GM04503 (cell line): ENCODE measurements around the gene IGSF23.
"Not testable (repeated sequence)": the region's sequence is repeated elsewhere in the genome, so short reads cannot be mapped to it uniquely, and the experiment has no call there.

Experiments used
- DNase-seq: peaks from one replicate; pipeline ENCODE4 v3.0.0-alpha.2; 2012; ENCODE audit warnings: low read depth

Gene IGSF23

GRCh38 chr19:44614313-44614712 is 950 bp downstream of the IGSF23 start:
- no peak for DNase-seq

GRCh38 chr19:44615863-44616247 is 2.5 kb downstream of the IGSF23 start:
- DNase-seq: no peak

- no peak for DNase-seq
Measured at GRCh38 chr19:44617110-44617880, 3.9 kb downstream of the IGSF23 start.

- no peak for DNase-seq
Measured at GRCh38 chr19:44618640-44619357, 5.4 kb downstream of the IGSF23 start.

- no peak for DNase-seq
Measured at GRCh38 chr19:44620667-44621066, 7.3 kb downstream of the IGSF23 start.

GRCh38 chr19:44621367-44621766 is 8.0 kb downstream of the IGSF23 start:
- DNase-seq: no peak

GRCh38 chr19:44623080-44623479 is 9.7 kb downstream of the IGSF23 start:
- peak; percentile 69 for DNase-seq

GRCh38 chr19:44623626-44624025 is 10.3 kb downstream of the IGSF23 start:
- DNase-seq: no peak

GRCh38 chr19:44624840-44625354 is 11.5 kb downstream of the IGSF23 start:
- DNase-seq: no peak

- DNase-seq: not testable (repeated sequence)
Measured at GRCh38 chr19:44625637-44626036, 12.3 kb downstream of the IGSF23 start.

- DNase-seq: peak; percentile 96
Measured at GRCh38 chr19:44626048-44626624, 12.8 kb downstream of the IGSF23 start.

- DNase-seq: no peak
Measured at GRCh38 chr19:44627631-44628030, 14.3 kb downstream of the IGSF23 start.

GRCh38 chr19:44628793-44629192 is 15.4 kb downstream of the IGSF23 start:
- no peak for DNase-seq

GRCh38 chr19:44631611-44632010 is 18.2 kb downstream of the IGSF23 start:
- DNase-seq: not testable (repeated sequence)

GRCh38 chr19:44634058-44634457 is 20.7 kb downstream of the IGSF23 start:
- not testable (repeated sequence) for DNase-seq

GRCh38 chr19:44634785-44635184 is 21.4 kb downstream of the IGSF23 start:
- no peak for DNase-seq

GRCh38 chr19:44635581-44636438 is 22.4 kb downstream of the IGSF23 start:
- peak; percentile 51 for DNase-seq

GRCh38 chr19:44636439-44637389 is 23.4 kb downstream of the IGSF23 start:
- no peak for DNase-seq

- no peak for DNase-seq
Measured at GRCh38 chr19:44637390-44637764, 24.0 kb downstream of the IGSF23 start.

- DNase-seq: peak; percentile 54
Measured at GRCh38 chr19:44640518-44640917, 27.2 kb downstream of the IGSF23 start.
